CD4-positive, alpha-beta T cell treated with Interleukin-1 beta for 1 hour (primary cell): Measurements from ENCODE around the gene SPIB.
"Not testable (repeated sequence)": the region's sequence is repeated elsewhere in the genome, so short reads cannot be mapped to it uniquely, and the experiment has no call there.

Experiments used
- DNase-seq, 2 donors: peaks; one replicate each; pipeline ENCODE4 v3.0.0-alpha.2; 2020 to 2022

The SPIB gene

DNA sequence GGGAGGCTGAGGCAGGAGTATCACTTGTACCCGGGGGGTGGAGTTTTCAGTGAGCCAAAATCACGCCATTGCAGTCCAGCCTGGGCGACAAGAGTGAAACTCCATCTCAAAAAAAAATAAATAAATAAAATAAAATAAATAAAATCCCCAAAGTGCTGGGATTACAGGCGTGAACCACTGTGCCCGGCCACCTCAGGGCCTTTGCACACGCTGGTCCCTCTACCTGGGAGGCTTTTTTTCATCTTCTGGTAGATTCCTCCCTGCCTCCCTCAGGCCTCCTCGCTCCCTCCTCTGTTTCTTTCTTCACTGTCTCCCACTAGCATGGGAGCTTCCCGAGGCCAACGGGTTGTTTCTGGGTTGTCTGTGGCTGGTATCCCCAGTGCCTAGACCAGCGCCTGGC, 29.0 kb downstream of the SPIB start:
- no peak for DNase-seq

- no peak for DNase-seq
Measured at GRCh38 chr19:50449236-50449899, 30.6 kb downstream of the SPIB start.

DNA sequence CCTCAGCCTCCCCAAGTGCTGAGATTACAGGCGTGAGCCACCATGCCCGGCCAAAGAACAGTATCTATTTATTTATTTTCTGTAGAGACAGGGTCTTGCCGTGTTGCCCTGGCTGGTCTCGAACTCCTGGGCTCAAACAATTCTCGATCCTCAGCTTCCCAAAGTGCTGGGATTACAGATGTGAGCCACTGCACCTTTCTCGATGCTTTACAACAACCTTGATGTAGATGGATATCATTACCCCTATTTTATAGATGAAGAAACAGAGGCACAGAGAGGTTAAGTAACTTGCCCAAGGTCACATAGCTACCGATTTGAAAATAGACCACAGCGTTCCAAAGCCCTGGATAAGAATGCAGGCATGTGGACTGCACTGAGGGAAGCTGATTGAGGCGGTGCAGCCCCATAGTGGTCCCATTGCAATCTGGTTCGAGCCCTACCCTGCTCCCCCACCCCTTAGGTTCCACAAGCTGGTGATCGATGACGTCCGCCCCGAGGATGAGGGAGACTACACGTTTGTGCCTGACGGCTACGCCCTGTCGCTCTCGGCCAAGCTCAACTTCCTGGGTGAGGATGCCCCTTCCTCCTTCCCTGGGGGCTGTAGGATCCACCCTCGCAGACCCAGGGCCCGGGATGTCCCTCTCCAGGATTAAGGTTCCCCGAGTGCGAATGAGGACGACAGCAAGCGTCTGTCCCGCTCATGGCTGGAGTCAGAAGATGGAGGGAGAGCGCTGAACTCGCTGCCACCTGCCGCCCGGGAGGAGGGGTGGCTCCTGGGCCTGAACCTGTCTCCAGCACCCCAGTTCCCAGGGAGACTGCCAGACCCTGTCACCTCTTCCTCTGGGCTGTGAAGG, 31.9 kb downstream of the SPIB start:
- no peak for DNase-seq

DNA sequence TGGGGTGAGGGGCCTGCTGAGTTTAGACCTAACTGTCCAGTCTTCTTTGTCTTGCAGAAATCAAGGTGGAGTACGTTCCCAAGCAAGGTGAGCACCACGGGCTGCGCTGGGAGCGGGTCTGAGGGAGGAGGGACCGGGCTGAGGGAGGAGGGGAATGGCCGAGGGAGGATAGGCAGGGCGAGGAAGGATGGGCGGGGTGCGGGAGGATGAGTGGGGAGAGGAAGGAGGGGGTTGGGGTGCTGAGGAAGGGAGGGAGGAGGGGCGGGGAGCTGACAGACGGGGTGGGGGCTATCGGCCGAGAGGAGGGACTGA, 32.4 kb downstream of the SPIB start:
- DNase-seq, result no peak

DNA sequence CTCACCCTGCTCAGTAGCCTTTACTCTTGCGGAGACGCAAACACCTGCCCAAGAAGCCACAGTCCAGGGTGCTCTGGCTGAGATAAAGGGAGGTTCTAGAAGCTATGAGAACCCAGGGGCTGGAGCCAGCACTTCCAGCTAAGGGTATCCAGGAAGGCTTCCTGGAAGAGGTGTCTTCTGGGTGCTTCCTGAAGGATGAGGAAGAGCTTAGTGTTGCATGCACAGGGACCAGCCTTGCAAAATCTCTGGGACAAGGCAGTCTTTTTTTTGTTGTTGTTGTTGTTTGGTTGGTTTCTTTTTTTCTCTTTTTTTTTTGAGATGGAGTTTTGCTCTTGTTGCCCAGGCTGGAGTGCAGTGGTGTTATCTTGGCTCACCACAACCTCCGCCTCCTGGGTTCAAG, 34.5 kb downstream of the SPIB start:
- no peak for DNase-seq

- no peak for DNase-seq
Measured at GRCh38 chr19:50455992-50456391, 37.3 kb downstream of the SPIB start.

DNA sequence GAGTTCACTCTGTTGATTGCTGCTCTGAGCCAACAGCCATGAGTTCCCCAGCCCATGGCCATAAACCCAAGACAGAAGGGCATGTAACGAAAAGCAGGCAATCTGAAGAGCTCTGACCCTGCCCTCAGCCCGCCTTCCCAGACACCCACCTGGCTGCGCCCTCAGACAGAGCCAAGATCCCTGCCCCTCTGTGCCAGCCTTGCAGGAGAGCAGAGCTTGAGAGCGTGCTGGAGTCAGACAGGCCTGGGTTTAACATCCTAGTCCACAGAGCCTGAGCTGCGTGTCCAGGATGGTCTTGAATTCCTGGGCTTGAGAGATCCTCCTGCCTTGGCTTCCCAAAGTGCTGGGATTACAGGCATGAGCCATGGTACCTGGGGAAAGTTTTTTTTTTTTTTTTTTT, 38.6 kb downstream of the SPIB start:
- DNase-seq, result no peak

DNA sequence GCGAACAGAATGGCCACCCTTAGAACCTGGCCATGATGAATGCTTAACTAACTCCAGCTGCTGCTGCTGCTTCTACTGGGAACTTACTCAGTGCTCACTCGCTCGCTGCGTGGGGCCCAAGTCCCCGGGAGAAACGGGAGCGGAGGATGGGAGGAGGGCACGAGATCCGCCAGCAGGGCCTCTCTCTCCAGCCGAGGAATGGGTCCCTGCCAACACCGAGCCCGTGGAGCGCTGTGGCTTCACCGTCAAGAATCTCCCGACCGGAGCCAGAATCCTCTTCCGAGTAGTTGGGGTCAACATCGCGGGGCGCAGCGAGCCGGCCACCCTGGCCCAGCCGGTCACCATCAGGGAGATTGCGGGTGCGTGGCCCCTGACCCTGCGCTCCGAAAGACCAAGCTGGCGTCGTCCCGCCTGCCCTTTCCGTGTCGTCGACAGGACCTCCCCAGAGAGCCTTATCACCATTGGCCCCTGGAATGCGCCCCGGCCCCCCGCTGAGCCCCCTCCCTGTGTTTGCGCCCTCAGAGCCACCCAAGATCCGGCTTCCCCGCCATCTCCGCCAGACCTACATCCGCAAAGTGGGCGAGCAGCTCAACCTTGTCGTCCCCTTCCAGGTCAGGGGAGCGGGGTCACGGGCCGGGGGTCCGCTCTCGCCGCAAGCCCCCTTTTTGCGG, 39.8 kb downstream of the SPIB start:
- no peak for DNase-seq

DNA sequence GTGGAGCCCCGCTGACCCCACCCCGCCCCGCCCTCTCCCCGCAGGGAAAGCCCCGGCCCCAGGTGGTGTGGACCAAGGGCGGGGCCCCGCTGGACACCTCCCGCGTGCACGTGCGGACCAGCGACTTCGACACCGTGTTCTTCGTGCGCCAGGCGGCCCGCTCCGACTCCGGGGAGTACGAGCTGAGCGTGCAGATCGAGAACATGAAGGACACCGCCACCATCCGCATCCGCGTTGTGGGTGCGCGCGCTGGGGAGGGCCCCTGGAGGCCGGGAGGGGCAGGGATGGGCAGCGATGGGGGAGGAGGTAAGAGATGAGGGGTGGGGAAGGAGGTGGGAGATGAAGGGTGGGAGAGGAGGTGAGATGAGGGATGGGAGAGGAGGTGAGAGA, 40.3 kb downstream of the SPIB start:
- DNase-seq, result no peak

GRCh38 chr19:50459638-50460037, 40.9 kb downstream of the SPIB start:
- no peak for DNase-seq

- DNase-seq, result peak in 1 of 2 donors; percentile 54
Measured at GRCh38 chr19:50460161-50460765, 41.5 kb downstream of the SPIB start.

GRCh38 chr19:50461066-50461875, 42.5 kb downstream of the SPIB start:
- DNase-seq, result peak; percentile 72 to 73

- DNase-seq, result no peak
Measured at GRCh38 chr19:50462970-50463369, 44.2 kb downstream of the SPIB start.

- no peak for DNase-seq
Measured at GRCh38 chr19:50464348-50464747, 45.6 kb downstream of the SPIB start.

DNA sequence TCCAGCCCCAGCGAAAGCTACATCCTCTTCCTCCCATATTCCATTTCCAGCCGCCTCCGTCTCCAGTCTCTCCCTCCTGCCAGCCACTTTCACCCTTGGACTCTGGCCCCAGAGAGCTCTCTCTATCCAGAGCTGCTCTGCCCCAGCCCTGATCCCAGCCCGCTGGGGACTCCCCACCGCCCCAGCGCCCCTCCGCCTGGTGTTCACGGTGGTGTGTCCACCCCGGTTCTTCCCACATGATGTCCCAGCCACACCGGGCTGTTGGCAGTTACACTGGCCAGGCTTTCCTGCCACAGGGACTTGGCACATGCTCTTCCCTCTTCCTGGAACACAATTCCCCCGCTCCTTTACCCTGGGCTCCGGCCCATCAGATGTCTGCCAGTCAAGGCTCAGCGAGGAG, 46.3 kb downstream of the SPIB start:
- DNase-seq, result no peak

DNA sequence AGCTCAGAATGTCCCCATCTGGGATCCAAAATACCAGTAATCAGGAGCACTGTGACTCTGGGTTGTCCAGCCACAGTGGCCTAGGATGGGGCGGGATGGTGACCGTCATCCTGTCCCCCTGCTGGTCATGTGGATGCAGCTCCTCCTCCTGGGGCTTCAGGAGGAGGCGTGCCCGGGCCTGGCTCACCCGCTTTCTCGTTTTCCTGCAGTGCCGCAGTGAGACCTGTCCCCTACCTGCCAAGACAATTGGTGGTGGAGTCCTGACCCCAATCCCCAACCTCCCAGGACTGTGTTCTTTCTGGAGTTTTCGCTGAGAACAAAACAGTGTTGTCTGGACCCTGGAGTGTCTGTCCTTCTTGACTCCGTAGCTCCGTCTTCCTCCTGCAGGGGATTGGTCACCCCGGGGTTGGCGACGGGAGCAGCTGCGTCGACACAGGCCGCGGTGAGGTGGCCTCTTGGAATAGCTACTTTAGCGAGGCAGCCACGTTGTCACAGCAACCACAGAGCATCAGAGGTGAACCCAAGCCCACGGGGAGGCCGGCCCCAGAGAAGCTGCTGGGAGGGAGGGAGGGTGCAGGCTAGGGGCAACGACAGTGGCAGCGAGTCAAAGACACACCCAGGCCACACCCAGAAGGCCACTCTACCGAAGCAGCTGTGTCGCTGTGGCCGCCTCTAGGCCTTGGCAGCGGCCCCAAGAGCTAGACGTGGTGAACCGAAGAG, 47.4 kb downstream of the SPIB start:
- no peak for DNase-seq

GRCh38 chr19:50466706-50467039, 47.9 kb downstream of the SPIB start:
- no peak for DNase-seq

DNA sequence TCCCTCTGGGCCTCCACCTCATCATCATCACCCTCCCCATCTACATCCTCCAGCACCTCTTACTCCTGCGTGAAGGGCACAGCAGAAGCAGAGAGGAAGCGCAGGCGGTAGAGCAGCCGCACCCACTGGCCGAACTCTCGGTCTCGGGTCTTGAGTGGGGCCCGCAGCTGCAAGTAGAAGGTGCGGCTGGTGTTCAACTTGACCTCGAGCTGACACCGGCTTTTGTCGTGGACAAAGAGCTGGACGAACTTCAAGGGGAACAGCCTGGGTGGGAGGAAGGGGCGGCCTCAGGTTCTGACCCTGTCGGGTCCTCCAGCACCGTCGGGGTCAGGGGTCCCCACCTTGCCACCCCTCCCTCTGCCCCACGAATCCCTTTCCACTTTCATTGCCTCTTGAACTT, 48.8 kb downstream of the SPIB start:
- no peak for DNase-seq

- no peak for DNase-seq
Measured at GRCh38 chr19:50468818-50469217, 50.1 kb downstream of the SPIB start.

- DNase-seq, result not testable (repeated sequence)
Measured at GRCh38 chr19:50473336-50473735, 54.6 kb downstream of the SPIB start.

GRCh38 chr19:50475101-50475568, 56.4 kb downstream of the SPIB start:
- DNase-seq, result no peak

DNA sequence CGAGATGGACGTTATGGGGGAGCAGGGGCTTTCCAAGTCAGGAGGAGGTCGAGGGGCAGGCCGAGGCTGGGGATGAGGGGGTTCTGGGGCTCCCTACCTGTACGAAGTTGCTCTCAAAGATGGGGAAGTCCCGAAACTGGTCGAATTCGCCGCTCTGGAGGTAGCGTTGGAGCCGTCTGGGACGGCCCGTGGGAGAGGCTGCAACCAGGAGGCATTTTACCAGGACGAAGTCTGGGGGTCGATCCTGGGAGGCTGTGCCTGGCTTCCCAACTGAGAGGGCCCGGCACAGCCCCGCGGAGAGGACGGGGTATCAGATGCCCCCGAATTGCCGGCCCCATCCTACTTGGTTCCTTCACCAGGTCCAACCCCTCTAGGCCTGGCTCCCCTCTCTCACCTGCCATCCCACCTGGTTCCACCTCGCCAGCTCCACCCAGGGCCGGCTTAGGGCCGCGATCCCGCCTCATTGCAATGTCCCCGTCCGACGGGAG, 57.0 kb downstream of the SPIB start:
- no peak for DNase-seq
